GM04504 (cell line): ENCODE results near the gene RAB40C.
"Not testable (repeated sequence)": the region's sequence is repeated elsewhere in the genome, so short reads cannot be mapped to it uniquely, and the experiment has no call there.

Experiments used
- DNase-seq: peaks from one replicate; pipeline ENCODE4 v3.0.0-alpha.2; 2012; ENCODE audit warnings: low read depth

The RAB40C gene

GRCh38 chr16:590815-591200 lies 942 bp downstream of the RAB40C start:
- no peak for DNase-seq

- no peak for DNase-seq
These were observed 1.4 kb downstream of the RAB40C start for GRCh38 chr16:591231-591630.

- no peak for DNase-seq
These were observed 2.1 kb downstream of the RAB40C start for GRCh38 chr16:591892-592517.

GRCh38 chr16:592518-593306 lies 2.8 kb downstream of the RAB40C start:
- DNase-seq: no peak

GRCh38 chr16:593406-593805 lies 3.5 kb downstream of the RAB40C start:
- no peak for DNase-seq

GRCh38 chr16:593807-594206 lies 3.9 kb downstream of the RAB40C start:
- no peak for DNase-seq

GRCh38 chr16:595094-595528 lies 5.2 kb downstream of the RAB40C start:
- no peak for DNase-seq

GRCh38 chr16:595942-596735 lies 6.3 kb downstream of the RAB40C start:
- no peak for DNase-seq

GRCh38 chr16:596736-597060 lies 6.8 kb downstream of the RAB40C start:
- no peak for DNase-seq

- not testable (repeated sequence) for DNase-seq
These were observed 7.8 kb downstream of the RAB40C start for GRCh38 chr16:597655-598054.

- DNase-seq: no peak
These were observed 9.2 kb downstream of the RAB40C start for GRCh38 chr16:598823-599739.

GRCh38 chr16:600781-601180 lies 10.9 kb downstream of the RAB40C start:
- DNase-seq: no peak

- DNase-seq: no peak
These were observed 14.1 kb downstream of the RAB40C start for GRCh38 chr16:603933-604332.

- no peak for DNase-seq
These were observed 16.9 kb downstream of the RAB40C start for GRCh38 chr16:606656-607307.

- no peak for DNase-seq
These were observed 18.2 kb downstream of the RAB40C start for GRCh38 chr16:608019-608418.

GRCh38 chr16:609316-609715 lies 19.4 kb downstream of the RAB40C start:
- DNase-seq: no peak

GRCh38 chr16:609984-610383 lies 20.1 kb downstream of the RAB40C start:
- DNase-seq: no peak

- DNase-seq: no peak
These were observed 20.9 kb downstream of the RAB40C start for GRCh38 chr16:610513-611381.

GRCh38 chr16:615122-615521 lies 25.3 kb downstream of the RAB40C start:
- DNase-seq: no peak
